Measurements from ENCODE around the gene ZNF438.
"Not testable (repeated sequence)": the region's sequence is repeated elsewhere in the genome, so short reads cannot be mapped to it uniquely, and the experiment has no call there.

ZNF438 gene

DNA sequence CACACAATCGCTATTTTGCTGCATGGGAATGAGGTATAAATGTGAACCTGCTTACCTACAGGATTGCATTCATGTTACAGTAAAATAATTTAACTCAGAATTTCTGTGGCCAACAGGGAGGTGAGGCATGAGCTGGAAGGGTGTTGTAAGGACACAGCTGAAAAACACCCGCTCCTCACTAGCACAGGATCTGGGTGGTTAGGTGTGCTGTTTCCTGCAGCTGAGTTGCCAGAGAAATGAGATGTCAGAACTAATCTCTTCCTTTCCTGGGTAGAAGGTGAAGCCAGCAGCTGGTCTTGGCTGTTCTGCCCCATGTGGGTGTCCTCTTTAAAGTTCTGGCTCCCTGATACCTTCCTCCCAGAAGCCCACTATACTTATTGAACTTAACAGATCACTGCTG is 39.0 kb upstream of the ZNF438 start:
- Histone ChIP-seq H3K36me3 (ENCODE audit: control insufficient read depth, insufficient read depth, low read length) (no peaks in the 10 kb centered on the region), H3K27me3 (ENCODE audit: control insufficient read depth, insufficient read depth, low read length, poor library complexity, severe bottlenecking) (no peaks in the 10 kb centered on the region), H3K27ac (ENCODE audit: insufficient read depth, low read depth, low read length, poor library complexity, severe bottlenecking) (no peak overlapping the region), H3K4me1 (ENCODE audit: control insufficient read depth, insufficient read depth, low read length) (peaks cover 11% of the 10 kb centered on the region), H3K9me3 (ENCODE audit: control insufficient read depth, low read length) (no peaks in the 10 kb centered on the region), H3K4me3 (ENCODE audit: insufficient read depth, low read depth, low read length) (no peak overlapping the region)
- 88 to 97% methylated on average over 2 of the region's 2 CpGs for WGBS, 2 experiments

DNA sequence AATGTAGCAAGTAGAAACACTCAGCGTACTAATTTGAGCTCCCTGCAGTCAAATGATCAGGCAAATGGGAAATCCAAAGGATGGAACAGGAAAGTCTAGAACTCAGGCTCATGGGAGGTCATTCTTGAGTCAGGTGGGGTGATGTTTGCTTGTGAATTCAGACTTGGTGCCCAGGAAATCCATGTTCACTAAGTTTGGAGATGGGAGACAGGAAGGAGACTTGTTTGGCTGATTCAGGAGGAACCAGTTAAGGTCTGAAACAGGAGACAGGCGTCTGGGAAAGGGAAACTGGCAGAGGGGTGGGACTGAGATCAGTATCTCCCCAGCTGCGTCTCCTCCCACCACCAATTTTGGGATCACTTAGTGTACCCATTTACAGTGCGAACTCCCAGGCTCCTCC is 38.4 kb upstream of the ZNF438 start:
- 93 to 98% methylated on average over 3 of the region's 4 CpGs for WGBS, 2 experiments
- H3K9me3 ChIP-seq (ENCODE audit: control insufficient read depth, low read length), result no peaks in the 10 kb centered on the region
- peaks cover 11% of the 10 kb centered on the region for H3K4me1 ChIP-seq (ENCODE audit: control insufficient read depth, insufficient read depth, low read length)
- H3K27me3 ChIP-seq (ENCODE audit: control insufficient read depth, insufficient read depth, low read length, poor library complexity, severe bottlenecking), result no peaks in the 10 kb centered on the region
- no peaks in the 10 kb centered on the region for H3K36me3 ChIP-seq (ENCODE audit: control insufficient read depth, insufficient read depth, low read length)
- no peak overlapping the region for H3K27ac ChIP-seq (ENCODE audit: insufficient read depth, low read depth, low read length, poor library complexity, severe bottlenecking)
- no peak overlapping the region for H3K4me3 ChIP-seq (ENCODE audit: insufficient read depth, low read depth, low read length)

GRCh38 chr10:31069411-31069810 is 37.7 kb upstream of the ZNF438 start:
- WGBS, 2 experiments, result 96 to 97% methylated on average over 3 of the region's 3 CpGs
- no peaks in the 10 kb centered on the region for H3K27me3 ChIP-seq (ENCODE audit: control insufficient read depth, insufficient read depth, low read length, poor library complexity, severe bottlenecking)
- H3K27ac ChIP-seq (ENCODE audit: insufficient read depth, low read depth, low read length, poor library complexity, severe bottlenecking), result no peak overlapping the region

DNA sequence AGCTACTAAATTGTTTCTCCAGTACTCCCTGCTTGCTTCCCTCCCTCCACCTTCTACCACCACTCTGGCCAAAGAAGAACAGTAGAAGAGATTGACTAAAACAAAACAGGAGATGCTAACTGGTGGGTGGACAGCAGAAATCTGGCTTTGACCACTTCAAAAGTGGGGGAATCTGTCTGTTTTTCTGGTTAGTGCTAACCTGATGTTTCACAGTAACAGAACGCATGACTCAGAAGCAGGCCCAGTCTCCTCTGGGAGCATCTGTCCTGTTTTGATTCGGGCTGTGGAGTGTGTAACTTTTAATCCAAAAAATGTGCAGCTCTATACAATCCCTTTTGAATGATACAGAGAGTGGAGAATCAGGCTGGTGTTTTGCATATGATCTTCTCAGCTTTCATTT is 32.7 kb upstream of the ZNF438 start:
- 95 to 100% methylated on average over 2 of the region's 2 CpGs for WGBS, 2 experiments
- no peak overlapping the region for H3K4me3 ChIP-seq (ENCODE audit: insufficient read depth, low read depth, low read length)
- H3K4me1 ChIP-seq (ENCODE audit: control insufficient read depth, insufficient read depth, low read length), result peaks cover under 1% of the 10 kb centered on the region
- H3K9me3 ChIP-seq (ENCODE audit: control insufficient read depth, low read length), result no peaks in the 10 kb centered on the region
- no peaks in the 10 kb centered on the region for H3K36me3 ChIP-seq (ENCODE audit: control insufficient read depth, insufficient read depth, low read length)
- no peaks in the 10 kb centered on the region for H3K27me3 ChIP-seq (ENCODE audit: control insufficient read depth, insufficient read depth, low read length, poor library complexity, severe bottlenecking)
- no peak overlapping the region for H3K27ac ChIP-seq (ENCODE audit: insufficient read depth, low read depth, low read length, poor library complexity, severe bottlenecking)

More at GRCh38 chr10:31069411-31069810, 37.7 kb upstream of the ZNF438 start:
- Histone ChIP-seq H3K9me3 (ENCODE audit: control insufficient read depth, low read length) (no peaks in the 10 kb centered on the region), H3K36me3 (ENCODE audit: control insufficient read depth, insufficient read depth, low read length) (no peaks in the 10 kb centered on the region), H3K4me3 (ENCODE audit: insufficient read depth, low read depth, low read length) (no peak overlapping the region), H3K4me1 (ENCODE audit: control insufficient read depth, insufficient read depth, low read length) (peaks cover 11% of the 10 kb centered on the region)

DNA sequence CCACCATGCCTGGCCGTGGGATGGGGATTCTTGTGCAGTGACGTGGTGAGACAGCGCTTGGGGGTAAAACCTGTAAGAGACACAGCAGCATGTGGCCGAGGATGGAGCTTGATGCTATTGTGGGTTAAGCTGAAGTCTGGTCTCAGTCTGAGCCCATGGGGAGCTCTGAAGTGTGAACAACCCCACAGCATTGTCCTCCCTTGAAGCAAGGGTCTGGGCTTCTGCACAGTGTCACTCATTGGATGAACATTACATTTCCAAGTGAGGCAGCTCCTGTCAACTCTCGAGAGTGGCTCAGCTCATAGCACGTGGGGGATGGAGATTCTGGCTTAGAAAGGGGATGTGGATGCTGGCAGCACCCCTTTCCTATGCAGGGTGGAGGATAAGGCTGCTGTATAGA is 32.2 kb upstream of the ZNF438 start:
- H3K4me3 ChIP-seq (ENCODE audit: insufficient read depth, low read depth, low read length), result no peak overlapping the region
- H3K27ac ChIP-seq (ENCODE audit: insufficient read depth, low read depth, low read length, poor library complexity, severe bottlenecking), result no peak overlapping the region

DNA sequence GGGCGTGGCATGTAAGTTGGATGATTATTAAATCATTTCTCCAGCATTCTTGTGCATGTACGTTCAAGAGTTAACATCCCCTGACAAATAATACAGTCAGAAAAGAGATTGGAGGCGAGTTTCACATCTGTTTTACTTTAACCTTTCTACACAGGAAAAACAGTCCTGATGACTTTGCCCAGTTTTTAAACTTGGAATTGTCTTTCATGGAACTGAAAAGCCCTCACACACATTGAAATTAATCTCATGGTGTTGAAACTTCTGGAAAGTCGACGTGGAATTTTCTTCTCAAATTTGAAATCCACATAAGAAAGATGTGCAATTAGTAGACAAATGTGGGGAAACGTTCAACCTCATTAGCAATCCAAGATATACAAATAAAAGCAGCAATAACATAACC is 31.2 kb upstream of the ZNF438 start:
- WGBS, 2 experiments, result 90 to 96% methylated on average over 3 to 6 of the region's 6 CpGs
- Histone ChIP-seq H3K9me3 (ENCODE audit: control insufficient read depth, low read length) (no peaks in the 10 kb centered on the region), H3K4me3 (ENCODE audit: insufficient read depth, low read depth, low read length) (no peak overlapping the region), H3K4me1 (ENCODE audit: control insufficient read depth, insufficient read depth, low read length) (no peaks in the 10 kb centered on the region), H3K36me3 (ENCODE audit: control insufficient read depth, insufficient read depth, low read length) (no peaks in the 10 kb centered on the region), H3K27me3 (ENCODE audit: control insufficient read depth, insufficient read depth, low read length, poor library complexity, severe bottlenecking) (no peaks in the 10 kb centered on the region), H3K27ac (ENCODE audit: insufficient read depth, low read depth, low read length, poor library complexity, severe bottlenecking) (no peak overlapping the region)

More for the DNA sequence above, 32.2 kb upstream of the ZNF438 start:
- no peaks in the 10 kb centered on the region for H3K36me3 ChIP-seq (ENCODE audit: control insufficient read depth, insufficient read depth, low read length)
- H3K27me3 ChIP-seq (ENCODE audit: control insufficient read depth, insufficient read depth, low read length, poor library complexity, severe bottlenecking), result no peaks in the 10 kb centered on the region
- WGBS, 2 experiments, result 82 to 90% methylated on average over 6 of the region's 6 CpGs
- no peaks in the 10 kb centered on the region for H3K9me3 ChIP-seq (ENCODE audit: control insufficient read depth, low read length)
- H3K4me1 ChIP-seq (ENCODE audit: control insufficient read depth, insufficient read depth, low read length), result no peaks in the 10 kb centered on the region

DNA sequence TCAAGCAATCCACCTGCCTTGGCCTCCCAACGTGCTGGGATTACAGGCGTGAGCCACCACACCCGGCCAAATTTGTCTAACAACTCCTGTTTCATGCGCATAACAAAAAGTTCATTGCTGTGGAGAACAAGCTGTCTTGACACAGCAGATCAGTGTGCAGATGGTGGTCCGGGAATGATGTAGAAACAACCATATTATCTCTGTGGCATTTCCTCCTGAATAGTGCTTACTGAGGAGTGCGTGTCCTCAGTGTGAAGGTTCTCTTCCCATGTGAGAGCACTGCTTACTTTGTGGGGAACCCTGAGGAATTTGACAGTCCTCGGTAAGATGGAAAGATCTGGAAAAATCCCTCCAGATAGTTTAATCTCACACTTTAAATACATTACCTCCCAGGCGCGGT is 30.3 kb upstream of the ZNF438 start:
- H3K4me3 ChIP-seq (ENCODE audit: insufficient read depth, low read depth, low read length), result no peak overlapping the region
- no peaks in the 10 kb centered on the region for H3K9me3 ChIP-seq (ENCODE audit: control insufficient read depth, low read length)
- no peaks in the 10 kb centered on the region for H3K36me3 ChIP-seq (ENCODE audit: control insufficient read depth, insufficient read depth, low read length)
- no peaks in the 10 kb centered on the region for H3K4me1 ChIP-seq (ENCODE audit: control insufficient read depth, insufficient read depth, low read length)
- WGBS, 2 experiments, result 91 to 92% methylated on average over 9 of the region's 9 CpGs
- H3K27me3 ChIP-seq (ENCODE audit: control insufficient read depth, insufficient read depth, low read length, poor library complexity, severe bottlenecking), result no peaks in the 10 kb centered on the region
- no peak overlapping the region for H3K27ac ChIP-seq (ENCODE audit: insufficient read depth, low read depth, low read length, poor library complexity, severe bottlenecking)

DNA sequence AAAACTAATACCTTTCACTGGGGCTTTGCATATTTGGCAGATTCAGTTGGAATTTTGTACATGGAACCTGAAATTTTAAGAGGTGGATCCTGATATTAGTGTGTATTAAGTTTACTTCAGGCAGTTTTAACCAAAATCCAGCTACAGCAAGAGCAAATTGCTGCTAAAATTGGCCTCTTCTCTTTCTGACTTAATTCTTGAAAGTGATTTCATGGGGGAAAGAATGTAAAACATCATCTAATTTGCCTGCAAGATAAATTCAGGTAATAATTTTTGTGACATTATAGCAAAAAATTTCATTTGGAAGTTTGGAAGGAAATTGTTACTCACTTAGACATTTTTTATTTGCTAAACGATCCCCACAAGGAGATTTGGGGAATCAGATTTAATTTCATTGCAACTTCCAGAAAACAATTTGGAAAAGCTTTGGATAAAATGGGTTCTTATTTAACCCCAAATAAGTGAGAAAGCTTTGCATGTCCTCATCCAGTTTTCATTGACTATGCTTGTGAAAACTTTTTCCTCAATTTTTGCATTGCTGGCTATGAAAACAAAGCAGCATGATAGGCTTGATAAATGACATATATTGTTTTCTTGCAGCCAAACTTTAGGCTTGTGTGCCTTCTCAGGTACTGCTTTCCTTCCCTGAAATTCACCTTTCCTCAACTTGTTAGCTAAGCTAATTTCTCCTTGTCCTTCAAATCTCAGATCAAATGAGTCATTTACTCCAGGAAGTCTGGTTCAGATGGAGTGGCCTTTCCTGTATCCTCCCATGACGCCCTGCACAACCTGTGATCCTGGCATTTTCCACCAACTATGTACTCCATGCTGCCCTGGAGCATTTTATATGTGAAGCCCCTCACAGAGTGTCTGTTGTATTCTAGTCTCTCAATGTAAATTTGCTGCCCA is 27.4 kb upstream of the ZNF438 start:
- Histone ChIP-seq H3K27me3 (ENCODE audit: control insufficient read depth, insufficient read depth, low read length, poor library complexity, severe bottlenecking) (no peaks in the 10 kb centered on the region), H3K27ac (ENCODE audit: insufficient read depth, low read depth, low read length, poor library complexity, severe bottlenecking) (no peak overlapping the region), H3K4me1 (ENCODE audit: control insufficient read depth, insufficient read depth, low read length) (no peaks in the 10 kb centered on the region), H3K36me3 (ENCODE audit: control insufficient read depth, insufficient read depth, low read length) (no peaks in the 10 kb centered on the region), H3K9me3 (ENCODE audit: control insufficient read depth, low read length) (no peaks in the 10 kb centered on the region), H3K4me3 (ENCODE audit: insufficient read depth, low read depth, low read length) (no peak overlapping the region)
- WGBS, 2 experiments, result 95 to 96% methylated on average over 2 of the region's 2 CpGs

GRCh38 chr10:31056678-31057077 is 25.0 kb upstream of the ZNF438 start:
- not testable (repeated sequence) for H3K27me3 ChIP-seq (ENCODE audit: control insufficient read depth, insufficient read depth, low read length, poor library complexity, severe bottlenecking); H3K4me3 ChIP-seq (ENCODE audit: insufficient read depth, low read depth, low read length); H3K4me1 ChIP-seq (ENCODE audit: control insufficient read depth, insufficient read depth, low read length); H3K9me3 ChIP-seq (ENCODE audit: control insufficient read depth, low read length); H3K27ac ChIP-seq (ENCODE audit: insufficient read depth, low read depth, low read length, poor library complexity, severe bottlenecking); H3K36me3 ChIP-seq (ENCODE audit: control insufficient read depth, insufficient read depth, low read length)
- WGBS, 2 experiments, result 86 to 88% methylated on average over 8 of the region's 8 CpGs

DNA sequence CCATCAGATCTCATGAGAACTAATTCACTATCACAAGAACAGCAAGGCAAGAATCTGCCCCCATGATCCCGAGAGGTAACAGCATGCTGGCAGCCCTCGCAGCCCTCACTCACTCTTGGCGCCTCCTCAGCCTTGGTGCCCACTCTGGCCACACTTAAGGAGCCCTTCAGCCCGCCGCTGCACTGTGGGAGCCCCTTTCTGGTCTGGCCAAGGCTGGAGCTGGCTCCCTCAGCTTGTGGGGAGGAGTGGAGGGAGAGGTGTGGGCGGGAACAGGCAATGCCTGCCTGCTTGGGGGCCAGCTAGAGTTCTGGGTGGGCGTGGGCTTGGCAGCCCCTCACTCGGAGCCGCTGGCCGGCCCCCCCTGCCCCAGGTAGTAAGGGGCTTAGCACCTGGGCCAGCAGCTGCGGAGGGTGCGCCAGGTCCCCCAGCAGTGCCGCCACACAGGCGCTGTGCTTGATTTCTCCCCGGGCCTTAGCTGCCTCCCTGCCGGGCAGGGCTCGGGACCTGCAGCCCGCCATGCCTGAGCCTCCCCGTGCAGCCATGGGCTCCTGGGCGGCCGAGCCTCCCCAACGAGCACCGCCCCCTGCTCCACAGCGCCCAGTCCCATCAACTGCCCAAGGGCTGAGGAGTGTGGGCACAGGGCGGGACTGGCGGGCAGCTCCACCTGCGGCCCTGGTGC is 24.0 kb upstream of the ZNF438 start:
- Histone ChIP-seq H3K36me3 (ENCODE audit: control insufficient read depth, insufficient read depth, low read length) (no peaks in the 10 kb centered on the region), H3K4me3 (ENCODE audit: insufficient read depth, low read depth, low read length) (no peak overlapping the region), H3K27me3 (ENCODE audit: control insufficient read depth, insufficient read depth, low read length, poor library complexity, severe bottlenecking) (no peaks in the 10 kb centered on the region), H3K4me1 (ENCODE audit: control insufficient read depth, insufficient read depth, low read length) (no peaks in the 10 kb centered on the region), H3K27ac (ENCODE audit: insufficient read depth, low read depth, low read length, poor library complexity, severe bottlenecking) (no peak overlapping the region), H3K9me3 (ENCODE audit: control insufficient read depth, low read length) (no peaks in the 10 kb centered on the region)
- 90 to 91% methylated on average over 27 of the region's 27 CpGs for WGBS, 2 experiments
